Panc1 (cell line): Measurements from ENCODE around the gene FAM216B.

Source experiments
- TF ChIP-seq, protein P1 (sequence below): fragments of 450-650 bp; IDR thresholded peaks from 2 replicates; pipeline ENCODE4 v1.5.1; 2017; ENCODE audit warnings: mild to moderate bottlenecking
- TF ChIP-seq, protein P2 (sequence below), 2 experiments: IDR thresholded peaks; 2 replicates each; pipeline ENCODE4 v1.6.1; 2011 to 2012; ENCODE audit warnings: low read depth in 2 of 2, control low read depth in 1 of 2, low read length in 1 of 2, mild to moderate bottlenecking in 1 of 2, moderate library complexity in 1 of 2; ENCODE audit not compliant: insufficient read depth in 1 of 2

DNA sequence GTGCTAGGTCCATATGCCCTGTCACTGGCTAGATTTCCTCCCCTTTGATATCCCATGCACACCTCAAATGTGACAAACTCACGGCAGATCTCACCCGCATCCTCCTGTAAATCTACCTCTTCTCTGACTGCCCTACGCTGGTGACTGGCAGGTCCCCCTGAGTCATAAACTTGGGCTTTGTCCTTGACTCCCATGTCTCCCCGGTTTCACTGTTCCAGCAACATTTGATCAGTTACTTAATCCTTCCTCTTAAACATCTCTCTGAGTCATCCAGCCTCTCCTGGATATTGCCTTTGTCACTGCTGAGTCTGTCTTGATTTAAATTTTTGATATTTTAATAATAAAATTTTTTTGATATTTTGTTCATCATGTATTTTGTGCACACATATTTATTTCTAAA lies 26.5 kb downstream of the FAM216B start:
- TF ChIP-seq, protein P1, sequence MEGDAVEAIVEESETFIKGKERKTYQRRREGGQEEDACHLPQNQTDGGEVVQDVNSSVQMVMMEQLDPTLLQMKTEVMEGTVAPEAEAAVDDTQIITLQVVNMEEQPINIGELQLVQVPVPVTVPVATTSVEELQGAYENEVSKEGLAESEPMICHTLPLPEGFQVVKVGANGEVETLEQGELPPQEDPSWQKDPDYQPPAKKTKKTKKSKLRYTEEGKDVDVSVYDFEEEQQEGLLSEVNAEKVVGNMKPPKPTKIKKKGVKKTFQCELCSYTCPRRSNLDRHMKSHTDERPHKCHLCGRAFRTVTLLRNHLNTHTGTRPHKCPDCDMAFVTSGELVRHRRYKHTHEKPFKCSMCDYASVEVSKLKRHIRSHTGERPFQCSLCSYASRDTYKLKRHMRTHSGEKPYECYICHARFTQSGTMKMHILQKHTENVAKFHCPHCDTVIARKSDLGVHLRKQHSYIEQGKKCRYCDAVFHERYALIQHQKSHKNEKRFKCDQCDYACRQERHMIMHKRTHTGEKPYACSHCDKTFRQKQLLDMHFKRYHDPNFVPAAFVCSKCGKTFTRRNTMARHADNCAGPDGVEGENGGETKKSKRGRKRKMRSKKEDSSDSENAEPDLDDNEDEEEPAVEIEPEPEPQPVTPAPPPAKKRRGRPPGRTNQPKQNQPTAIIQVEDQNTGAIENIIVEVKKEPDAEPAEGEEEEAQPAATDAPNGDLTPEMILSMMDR, result no peak
- TF ChIP-seq, protein P2, sequence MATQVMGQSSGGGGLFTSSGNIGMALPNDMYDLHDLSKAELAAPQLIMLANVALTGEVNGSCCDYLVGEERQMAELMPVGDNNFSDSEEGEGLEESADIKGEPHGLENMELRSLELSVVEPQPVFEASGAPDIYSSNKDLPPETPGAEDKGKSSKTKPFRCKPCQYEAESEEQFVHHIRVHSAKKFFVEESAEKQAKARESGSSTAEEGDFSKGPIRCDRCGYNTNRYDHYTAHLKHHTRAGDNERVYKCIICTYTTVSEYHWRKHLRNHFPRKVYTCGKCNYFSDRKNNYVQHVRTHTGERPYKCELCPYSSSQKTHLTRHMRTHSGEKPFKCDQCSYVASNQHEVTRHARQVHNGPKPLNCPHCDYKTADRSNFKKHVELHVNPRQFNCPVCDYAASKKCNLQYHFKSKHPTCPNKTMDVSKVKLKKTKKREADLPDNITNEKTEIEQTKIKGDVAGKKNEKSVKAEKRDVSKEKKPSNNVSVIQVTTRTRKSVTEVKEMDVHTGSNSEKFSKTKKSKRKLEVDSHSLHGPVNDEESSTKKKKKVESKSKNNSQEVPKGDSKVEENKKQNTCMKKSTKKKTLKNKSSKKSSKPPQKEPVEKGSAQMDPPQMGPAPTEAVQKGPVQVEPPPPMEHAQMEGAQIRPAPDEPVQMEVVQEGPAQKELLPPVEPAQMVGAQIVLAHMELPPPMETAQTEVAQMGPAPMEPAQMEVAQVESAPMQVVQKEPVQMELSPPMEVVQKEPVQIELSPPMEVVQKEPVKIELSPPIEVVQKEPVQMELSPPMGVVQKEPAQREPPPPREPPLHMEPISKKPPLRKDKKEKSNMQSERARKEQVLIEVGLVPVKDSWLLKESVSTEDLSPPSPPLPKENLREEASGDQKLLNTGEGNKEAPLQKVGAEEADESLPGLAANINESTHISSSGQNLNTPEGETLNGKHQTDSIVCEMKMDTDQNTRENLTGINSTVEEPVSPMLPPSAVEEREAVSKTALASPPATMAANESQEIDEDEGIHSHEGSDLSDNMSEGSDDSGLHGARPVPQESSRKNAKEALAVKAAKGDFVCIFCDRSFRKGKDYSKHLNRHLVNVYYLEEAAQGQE (IDR thresholded peaks at IDR 0.05; ENCODE audit: insufficient read depth in 1 of 2, low read depth in 2 of 2, low read length in 1 of 2), result no peak
